ENCODE data around the gene PDE6C.
A peak's percentile ranks its signal among the peaks of the same experiment; 100 is the strongest.

Gene PDE6C

GRCh38 chr10:93595378-93596161 is 16.8 kb upstream of the PDE6C start:
- no peak for DNase-seq

- DNase-seq, result no peak
Observed at GRCh38 chr10:93596539-93596938, 15.8 kb upstream of the PDE6C start.

DNA sequence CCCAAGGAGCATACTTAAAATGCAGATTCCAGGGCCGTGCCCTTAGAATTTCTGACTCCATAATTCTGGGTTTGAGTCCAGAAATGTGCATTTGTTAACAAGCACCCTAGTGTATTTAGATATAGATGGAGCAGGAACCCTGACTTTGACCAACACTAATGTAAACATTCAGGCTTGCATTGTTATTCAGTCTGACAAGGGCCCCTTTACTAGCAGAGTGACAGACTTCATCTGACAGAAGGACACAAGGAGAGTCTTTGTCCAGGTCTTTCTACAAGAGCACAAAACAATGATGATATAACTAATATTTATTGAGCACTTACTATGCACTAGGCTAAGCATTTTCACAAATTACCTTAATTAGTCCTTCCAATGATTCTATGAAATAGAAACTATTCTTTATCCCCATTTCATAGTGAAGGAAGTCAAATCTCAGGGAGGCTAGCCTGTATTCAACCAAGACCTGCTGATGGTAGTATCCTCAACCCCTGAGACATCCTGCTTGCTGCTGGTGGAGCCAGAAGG is 15.2 kb upstream of the PDE6C start:
- DNase-seq, result no peak

DNA sequence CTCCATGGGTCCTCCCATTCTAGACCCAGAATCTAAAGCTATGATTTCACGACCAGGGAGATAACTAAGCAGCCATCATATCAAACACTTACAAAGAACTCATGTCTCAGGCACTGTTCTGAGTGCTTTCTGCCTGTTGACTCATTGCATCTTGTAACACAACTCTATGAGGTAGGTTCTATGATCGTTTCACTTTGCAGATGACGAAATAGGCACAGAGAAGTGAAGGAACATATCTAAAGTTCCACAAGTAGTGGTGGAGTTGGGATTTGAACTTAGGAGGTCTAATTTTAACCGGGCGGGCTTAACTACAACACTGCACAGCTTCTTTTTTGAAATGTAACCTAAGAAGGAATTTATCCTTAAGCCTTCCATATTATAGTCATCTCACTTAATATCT is 14.2 kb upstream of the PDE6C start:
- no peak for DNase-seq

DNA sequence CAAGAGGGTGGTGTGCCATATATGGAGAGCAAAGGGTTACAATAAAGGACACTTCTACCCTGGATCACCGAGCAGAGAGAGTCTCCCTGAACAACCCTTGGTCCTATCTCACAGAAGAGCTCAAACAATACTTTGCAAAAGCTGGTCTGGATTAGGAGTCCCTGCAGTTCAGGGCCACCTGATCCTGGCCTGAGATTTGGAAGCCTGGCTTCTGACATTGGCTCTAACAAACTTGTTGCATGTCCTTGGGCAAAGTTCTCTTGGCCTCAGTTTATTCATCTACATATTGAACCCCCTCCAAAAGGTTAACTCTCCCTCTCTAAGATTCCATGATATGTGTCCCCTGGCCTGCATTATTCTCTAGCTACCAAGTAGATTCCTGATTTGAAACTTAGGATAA is 13.0 kb upstream of the PDE6C start:
- DNase-seq, result no peak

DNA sequence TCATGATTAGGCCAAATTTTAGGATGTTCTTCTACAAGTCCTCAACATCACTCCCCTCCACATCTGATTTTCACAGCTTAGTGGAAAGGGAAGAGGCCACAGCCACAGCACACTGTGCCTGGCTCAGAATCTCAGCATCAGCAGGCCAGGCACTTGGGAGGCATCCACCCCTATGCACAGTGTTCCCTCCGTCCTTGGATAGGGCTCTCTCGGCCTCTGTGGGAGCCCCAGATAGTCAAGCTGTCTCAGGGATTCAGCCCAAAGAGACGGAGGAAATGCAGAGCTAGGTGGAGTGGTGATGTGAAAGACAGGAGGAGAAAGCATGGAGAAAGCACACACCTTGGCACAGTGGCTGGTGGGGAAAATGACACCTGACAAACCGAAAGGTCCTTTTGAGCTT is 12.6 kb upstream of the PDE6C start:
- DNase-seq, result no peak

- DNase-seq, result no peak
Observed at GRCh38 chr10:93600446-93601145, 11.7 kb upstream of the PDE6C start.

- DNase-seq, result no peak
Observed at GRCh38 chr10:93601146-93601773, 11.1 kb upstream of the PDE6C start, which contains the start of gene RBP4. RBP4 (minus strand) TSS chr10:93601235; CDS start chr10:93601028, 207 bp downstream.

DNA sequence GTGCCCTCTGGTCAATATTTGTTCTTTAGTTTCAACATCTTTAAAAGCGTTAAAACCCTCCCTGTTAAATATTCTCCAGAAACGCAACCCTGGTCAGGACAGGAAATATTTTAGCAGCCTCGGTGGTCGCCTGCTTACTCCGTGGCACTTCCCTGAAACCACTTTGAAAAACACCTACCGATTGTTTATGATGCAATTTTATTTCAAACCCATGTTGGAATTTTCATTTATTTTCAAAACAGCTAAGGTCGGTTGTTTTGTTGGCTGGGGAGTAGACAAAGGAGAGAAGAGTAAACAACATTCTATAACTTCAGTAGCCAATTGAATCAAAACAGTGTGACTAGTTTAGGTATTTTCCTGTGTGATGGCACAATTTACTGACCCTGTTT is 10.6 kb upstream of the PDE6C start:
- DNase-seq, result no peak

GRCh38 chr10:93603023-93603422 is 9.3 kb upstream of the PDE6C start:
- DNase-seq, result no peak

DNA sequence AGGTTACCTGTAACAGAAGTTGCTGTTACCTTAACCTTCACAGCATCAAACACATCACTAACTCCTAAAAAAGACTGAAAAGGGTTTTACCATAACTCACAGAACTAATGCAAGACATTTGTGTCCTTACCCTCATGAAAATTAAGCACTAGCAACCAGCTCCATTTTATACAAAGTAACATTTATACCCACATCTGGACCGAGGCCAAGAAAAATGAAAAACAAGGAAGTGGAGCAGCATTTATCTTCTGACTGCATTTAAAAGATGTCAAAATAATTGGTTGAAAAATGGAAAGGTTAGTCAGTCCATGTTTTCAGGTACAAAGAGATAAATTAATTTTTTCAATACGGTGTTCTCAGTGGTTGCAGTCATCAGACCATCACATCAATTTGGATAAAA is 8.2 kb upstream of the PDE6C start:
- DNase-seq, result no peak

- no peak for DNase-seq
Observed at GRCh38 chr10:93608421-93608820, 3.9 kb upstream of the PDE6C start.

GRCh38 chr10:93613126-93613525 is 789 bp downstream of the PDE6C start:
- DNase-seq, result no peak

DNA sequence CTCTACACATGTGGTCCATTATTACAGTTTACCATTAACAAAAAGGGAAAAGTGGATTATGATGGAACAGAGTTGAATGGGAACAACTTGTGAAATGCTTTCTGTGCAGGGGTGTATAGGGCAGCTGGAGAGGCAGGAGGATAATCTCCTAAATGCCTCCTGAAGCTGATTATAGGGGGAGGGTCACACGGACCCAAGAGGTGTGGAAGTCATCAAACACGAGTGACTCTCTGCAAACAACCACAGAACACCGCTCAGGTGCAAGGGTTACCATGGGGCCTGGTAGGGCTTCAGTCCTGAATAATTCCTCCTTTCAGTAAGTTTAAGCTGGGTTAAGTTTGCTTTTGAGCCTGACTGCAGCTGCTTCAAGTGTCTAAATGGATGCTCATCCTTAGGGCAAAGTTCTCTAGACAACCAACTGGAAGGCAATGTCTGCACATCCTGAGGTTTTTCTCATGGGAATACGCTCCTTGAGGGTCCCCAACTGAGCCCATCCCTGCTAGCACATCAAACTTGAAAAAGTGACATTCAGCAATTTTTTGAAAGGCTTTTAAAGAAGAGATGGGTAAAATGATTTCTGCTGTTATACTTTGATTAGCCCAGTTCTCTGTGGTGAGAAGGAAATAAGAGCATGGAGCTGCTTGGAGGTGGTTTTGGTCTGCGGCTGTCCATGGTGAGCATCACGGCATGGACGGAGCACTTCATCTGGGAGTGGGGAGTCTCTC is 1.9 kb downstream of the PDE6C start:
- no peak for DNase-seq

GRCh38 chr10:93615576-93616235 is 3.4 kb downstream of the PDE6C start:
- no peak for DNase-seq

DNA sequence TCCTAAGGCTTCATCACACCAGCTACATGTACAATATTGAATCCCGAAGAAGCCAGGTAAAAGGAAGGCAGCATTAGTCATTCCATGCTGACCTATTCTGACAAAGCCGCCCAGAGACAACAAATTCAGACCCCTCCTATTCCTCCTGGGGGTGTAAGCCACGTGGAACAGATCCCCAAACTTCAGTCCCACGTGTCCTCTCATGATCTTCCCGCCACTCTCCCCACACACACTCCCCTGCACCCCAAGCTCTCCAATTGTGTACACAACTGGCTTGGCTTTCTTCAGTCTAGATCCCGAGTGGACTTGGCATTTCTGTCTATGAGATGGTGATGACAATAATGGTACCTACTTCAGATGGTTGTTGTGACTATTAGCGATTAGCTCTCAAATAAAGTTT is 8.6 kb downstream of the PDE6C start:
- DNase-seq, result no peak

DNA sequence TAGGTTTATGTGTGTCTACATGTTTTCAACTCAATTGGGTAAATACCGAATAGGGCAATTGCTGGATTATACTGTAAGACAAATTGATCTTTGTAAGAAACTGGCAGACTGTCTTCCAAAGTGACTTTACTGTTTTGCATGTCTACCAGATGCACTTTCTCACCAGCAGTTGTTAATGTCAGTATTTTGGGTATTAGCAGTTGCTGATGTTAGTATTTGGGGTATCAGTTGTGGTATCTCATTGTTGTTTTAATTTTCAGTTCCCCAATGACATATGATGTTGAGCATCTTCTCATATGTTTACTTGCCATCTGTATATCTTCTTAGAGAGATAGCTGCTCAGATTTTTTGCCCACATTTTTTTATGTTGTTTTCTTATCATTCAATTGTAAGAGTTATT is 10.6 kb downstream of the PDE6C start:
- no peak for DNase-seq

DNA sequence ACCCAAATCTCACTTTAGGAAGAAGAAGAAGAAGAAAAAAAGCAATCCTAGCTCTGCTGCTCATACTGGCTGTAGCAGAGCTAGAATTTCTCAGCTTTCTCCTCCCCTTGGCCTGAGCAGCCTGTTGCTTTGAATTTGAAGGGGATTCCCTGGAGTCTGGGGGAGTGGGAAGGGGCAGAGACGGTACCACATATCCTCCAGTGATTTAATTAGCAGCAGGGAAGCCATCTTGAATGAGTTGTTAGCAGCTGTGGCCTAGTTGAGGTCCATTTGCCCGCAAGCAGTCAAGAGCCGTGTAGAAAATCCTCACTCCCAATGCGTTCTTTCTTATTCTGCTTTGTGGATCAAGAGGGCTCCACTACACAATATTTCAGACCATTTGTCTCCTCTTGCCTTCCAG is 16.5 kb downstream of the PDE6C start:
- no peak for DNase-seq

GRCh38 chr10:93629647-93630305 is 17.4 kb downstream of the PDE6C start:
- peak; percentile 21 for DNase-seq

DNA sequence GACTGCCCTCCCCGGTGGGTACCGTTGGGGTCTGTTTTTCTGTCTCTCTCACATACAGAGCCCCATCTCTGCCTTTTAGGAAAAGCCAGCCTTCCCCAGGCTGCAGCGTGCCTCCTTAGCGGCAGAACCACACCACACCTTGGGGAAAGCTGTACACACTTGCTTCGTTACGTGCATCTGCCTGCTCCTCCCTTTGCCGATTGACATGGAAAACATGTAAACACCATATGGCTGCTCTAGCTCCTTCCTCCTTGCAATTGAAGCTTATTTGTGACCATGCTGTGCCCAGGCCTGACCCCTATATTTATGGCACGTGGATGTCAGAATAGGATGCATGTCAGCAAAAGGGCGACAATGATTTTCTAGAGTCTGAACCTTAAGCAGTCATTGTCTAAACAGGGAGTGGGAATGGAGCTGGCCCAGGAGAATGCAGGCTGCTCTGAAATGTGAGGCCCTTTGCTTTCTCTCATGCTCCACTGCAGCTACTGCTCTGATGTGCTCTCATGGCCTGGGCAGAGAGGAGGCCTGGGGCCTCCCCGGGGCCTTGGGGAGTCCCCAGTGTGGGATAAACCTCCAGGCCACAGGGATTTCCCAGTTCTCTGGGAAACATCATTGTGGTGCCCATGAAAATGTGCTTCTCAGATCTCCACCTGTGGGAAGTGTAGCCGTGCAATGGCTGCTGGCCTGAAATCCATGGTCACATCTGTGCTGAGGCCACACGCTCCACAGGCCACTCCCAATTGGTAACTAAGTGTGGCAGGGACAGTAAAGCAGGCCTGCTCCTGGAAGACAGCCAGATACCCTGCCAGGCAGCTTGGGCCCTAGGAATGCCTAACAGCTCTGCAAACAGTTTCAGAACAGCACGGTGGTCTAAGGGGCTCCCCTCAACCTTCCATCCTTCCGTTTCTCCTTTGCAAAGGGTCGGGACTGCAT is 18.6 kb downstream of the PDE6C start:
- DNase-seq, result peak; percentile 24

GRCh38 chr10:93639791-93640190 is 27.5 kb downstream of the PDE6C start:
- DNase-seq, result no peak
